Naive thymus-derived CD4-positive, alpha-beta T cell (primary cell): Measurements from ENCODE around the gene FTL. TPM values are rescaled to one million over a fixed set of nuclear protein-coding genes. Genes with fewer than 3 reads are reported as not detected.
"Not testable (repeated sequence)": the region's sequence is repeated elsewhere in the genome, so short reads cannot be mapped to it uniquely, and the experiment has no call there.

Experiments used
- ATAC-seq: fragments of 150-1000 bp; cut with Tn5 transposase; 2 replicates; pipeline ENCODE4 v1.10.0; 2021; ENCODE audit warnings: mild to moderate bottlenecking, moderate library complexity
- CTCF ChIA-PET: fragments of 350-600 bp; sonication (Branson Sonifier 250); formaldehyde crosslinking; loops from one replicate; lab custom pipeline; 2021; ENCODE audit warnings: antibody characterized with exemption; lab: Charles Lee
- POLR2A ChIA-PET: fragments of 350-600 bp; sonication (Branson Sonifier 250); formaldehyde crosslinking; loops from one replicate; lab custom pipeline; 2021; ENCODE audit warnings: antibody characterized with exemption, inconsistent platforms; lab: Charles Lee
- DNase-seq, 9 donors: peaks; one replicate each; pipeline versions ENCODE4 v3.0.0 to v3.0.0-alpha.2; 2020 to 2022; ENCODE audit warnings: mixed read lengths in 1 of 9
- H3K27ac ChIP-seq: one replicate; pipeline ENCODE4 v1.7.0; 2013; ENCODE audit warnings: mild to moderate bottlenecking, low read depth, low read length, moderate library complexity
- H3K27me3 ChIP-seq, 2 donors: one replicate each; pipeline ENCODE4 v1.7.0; 2013; ENCODE audit warnings: low read length in 2 of 2, mild to moderate bottlenecking in 2 of 2, moderate library complexity in 2 of 2; ENCODE audit not compliant: control insufficient read depth in 2 of 2, insufficient read depth in 2 of 2
- H3K36me3 ChIP-seq, 3 experiments: 1 replicate in 2 of 3; 2 replicates in 1 of 3; pipeline ENCODE4 v1.7.0; 2013; ENCODE audit warnings: low read length in 3 of 3, mild to moderate bottlenecking in 3 of 3, moderate library complexity in 1 of 3; ENCODE audit not compliant: insufficient read depth in 3 of 3, control insufficient read depth in 2 of 3
- H3K4me1 ChIP-seq, 2 donors: one replicate each; pipeline ENCODE4 v1.7.0; 2013; ENCODE audit warnings: low read length in 2 of 2, mild to moderate bottlenecking in 2 of 2, moderate library complexity in 1 of 2; ENCODE audit not compliant: control insufficient read depth in 2 of 2, insufficient read depth in 2 of 2
- H3K4me3 ChIP-seq: 2 replicates; pipeline ENCODE4 v1.7.0; 2013; ENCODE audit warnings: mild to moderate bottlenecking, low read length
- H3K9me3 ChIP-seq, 3 experiments: 1 replicate in 2 of 3; 2 replicates in 1 of 3; pipeline ENCODE4 v1.7.0; 2013; ENCODE audit warnings: low read length in 3 of 3; ENCODE audit not compliant: control insufficient read depth in 2 of 3
- H3K27ac Mint-ChIP-seq, 9 donors: one replicate each; pipeline ENCODE4 v1.8.0; 2020 to 2022; ENCODE audit warnings: mixed read lengths in 9 of 9, mild to moderate bottlenecking in 8 of 9, moderate library complexity in 5 of 9, inconsistent platforms in 2 of 9
- H3K27me3 Mint-ChIP-seq, 5 donors: one replicate each; pipeline ENCODE4 v1.8.0; 2021 to 2022; ENCODE audit warnings: mixed read lengths in 5 of 5, mild to moderate bottlenecking in 1 of 5
- H3K36me3 Mint-ChIP-seq, 5 donors: one replicate each; pipeline ENCODE4 v1.8.0; 2020 to 2022; ENCODE audit warnings: mixed read lengths in 5 of 5, mild to moderate bottlenecking in 3 of 5, inconsistent platforms in 1 of 5
- H3K4me1 Mint-ChIP-seq, 7 donors: one replicate each; pipeline ENCODE4 v1.8.0; 2020 to 2022; ENCODE audit warnings: mixed read lengths in 7 of 7, mild to moderate bottlenecking in 3 of 7, inconsistent platforms in 1 of 7
- H3K4me3 Mint-ChIP-seq, 10 donors: one replicate each; pipeline ENCODE4 v1.8.0; 2020 to 2022; ENCODE audit warnings: mild to moderate bottlenecking in 10 of 10, mixed read lengths in 10 of 10, moderate library complexity in 6 of 10, inconsistent platforms in 2 of 10
- H3K9me3 Mint-ChIP-seq, 11 donors: one replicate each; pipeline ENCODE4 v1.8.0; 2020 to 2022; ENCODE audit warnings: mixed read lengths in 11 of 11, mild to moderate bottlenecking in 4 of 11, inconsistent platforms in 1 of 11, moderate library complexity in 1 of 11
- intact Hi-C, 2 donors: fragments of 100-400 bp; cut with micrococcal nuclease; formaldehyde crosslinking; loops; one replicate each; pipeline ENCODE4 v1.15.1; 2023
- polyA plus RNA-seq, 2 donors: library from polyadenylated mRNA; unstranded; fragments of 300-500 nt; fragmentation: Illumina TruSeq; gene quantifications; one replicate each; pipeline ENCODE4 v1.2.3, GENCODE V29; 2021
- total RNA-seq, 6 experiments: library from RNA in 5 of 6; stranded (reverse) in 5 of 6; gene quantifications; 1 replicate in 5 of 6; 2 replicates in 1 of 6; pipeline ENCODE4 v1.2.3 and lab custom pipeline; 2021 to 2026

The FTL gene
- total RNA-seq (1,000 to 10,000 TPM in 4 of 5 experiments, 100 to 1,000 TPM in 1; 888 to 1,929 (median 1,286) TPM), polyA plus RNA-seq (1,000 to 10,000 TPM; 3,820 to 4,967 TPM), total RNA-seq (lab: John Stamatoyannopoulos, UW) (503 reads per million, percentile 98 among the genes with 10 or more reads in this experiment)

DNA sequence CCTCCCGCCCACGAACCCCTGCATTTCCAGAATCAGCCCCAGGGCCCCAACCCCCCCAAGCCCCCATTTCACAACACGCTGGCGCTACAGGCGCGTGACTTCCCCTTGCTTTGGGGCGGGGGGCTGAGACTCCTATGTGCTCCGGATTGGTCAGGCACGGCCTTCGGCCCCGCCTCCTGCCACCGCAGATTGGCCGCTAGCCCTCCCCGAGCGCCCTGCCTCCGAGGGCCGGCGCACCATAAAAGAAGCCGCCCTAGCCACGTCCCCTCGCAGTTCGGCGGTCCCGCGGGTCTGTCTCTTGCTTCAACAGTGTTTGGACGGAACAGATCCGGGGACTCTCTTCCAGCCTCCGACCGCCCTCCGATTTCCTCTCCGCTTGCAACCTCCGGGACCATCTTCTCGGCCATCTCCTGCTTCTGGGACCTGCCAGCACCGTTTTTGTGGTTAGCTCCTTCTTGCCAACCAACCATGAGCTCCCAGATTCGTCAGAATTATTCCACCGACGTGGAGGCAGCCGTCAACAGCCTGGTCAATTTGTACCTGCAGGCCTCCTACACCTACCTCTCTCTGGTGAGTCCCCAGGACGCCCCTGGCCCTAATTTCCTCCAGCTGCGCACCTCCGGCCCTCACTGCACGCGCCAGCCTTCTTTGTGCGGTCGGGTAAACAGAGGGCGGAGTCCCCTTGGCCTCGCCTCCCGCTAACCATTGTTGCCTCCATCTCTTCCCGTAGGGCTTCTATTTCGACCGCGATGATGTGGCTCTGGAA, at the start of gene FTL:
TSS of gene FTL (plus strand) at position 270 of the 766 bp plus-strand sequence. CDS start at position 469, 199 bp downstream.
- CTCF ChIA-PET, result interaction anchor here (0.6 to 1.8 kb wide), 5 partner anchors 28 to 643 kb away, joined by 3 to 4 read pairs (median 4); partner anchors contain the start of genes GYS1 and RUVBL2
- peak within 1 kb of the TSS; percentile 93 to 100 (median 97) for H3K27ac Mint-ChIP-seq
- Histone ChIP-seq H3K27ac (peak within 1 kb of the TSS; percentile 73), H3K27me3 (no peaks in the 10 kb centered on the region), H3K4me1 (peaks cover 30 to 37% of the 10 kb centered on the region in 2 donors), H3K4me3 (peak within 1 kb of the TSS; percentile 86), H3K36me3 (peaks cover 0 to 41% (median 6%) of the 10 kb centered on the region in 3 experiments), H3K9me3 (no peaks in the 10 kb centered on the region)
- POLR2A ChIA-PET, result interaction anchor here (0.6 to 5.3 kb wide), 24 partner anchors 8 to 346 kb away, joined by 3 to 58 read pairs (median 4); partner anchors contain the start of genes BAX, DHDH, GYS1 and LHB
- peaks cover 0 to 5% (median 0%) of the 10 kb centered on the region in 11 donors for H3K9me3 Mint-ChIP-seq
- H3K4me3 Mint-ChIP-seq, result peak within 1 kb of the TSS; percentile 94 to 100 (median 99)
- peaks cover 42 to 69% (median 62%) of the 10 kb centered on the region in 7 donors for H3K4me1 Mint-ChIP-seq
- intact Hi-C loops, result loop anchor here (1.0 to 5.0 kb wide), 15 partner anchors 10 to 633 kb away; partner anchors contain the start of genes CA11 (in 2 of the 2), GYS1 (in 2 of the 2), NUCB1 (in 2 of the 2) and RUVBL2 (in 2 of the 2)
- H3K27me3 Mint-ChIP-seq, result no peaks in the 10 kb centered on the region
- ATAC-seq (peak; percentile 85), DNase-seq (peak; percentile 77 to 93 (median 84))
- peaks cover 0 to 29% (median 11%) of the 10 kb centered on the region in 5 donors for H3K36me3 Mint-ChIP-seq

DNA sequence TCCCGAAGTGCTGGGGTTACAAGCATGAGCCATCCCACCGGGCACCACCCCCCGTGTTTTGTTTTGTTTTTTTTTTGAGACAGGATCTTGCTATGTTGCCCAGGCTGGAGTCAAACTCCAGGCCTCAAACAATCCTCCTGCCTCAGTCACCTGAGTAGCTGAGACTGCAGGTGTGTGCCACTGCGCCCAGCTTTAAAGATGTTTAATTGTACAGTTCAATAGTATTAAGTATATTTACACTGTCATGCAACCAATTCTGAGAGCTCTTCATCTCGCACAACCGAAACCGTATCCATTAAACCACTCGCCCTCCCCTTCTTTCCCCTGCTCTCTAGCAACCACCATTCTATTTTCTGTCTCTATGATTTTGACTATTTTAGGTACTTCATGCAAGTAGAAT, 49.4 kb upstream of the FTL start:
- intact Hi-C loops, result no loop called here
- H3K36me3 ChIP-seq, result peaks cover 3 to 70% (median 29%) of the 10 kb centered on the region in 3 experiments
- H3K27me3 Mint-ChIP-seq, result no peaks in the 10 kb centered on the region
- ChIA-PET POLR2A (no interaction called here), CTCF (interaction anchor here (1.0 kb wide), 1 partner anchor 76 kb away, joined by 3 read pairs; no protein-coding TSS in a partner anchor)
- DNase-seq (no peak), ATAC-seq (no peak)
- H3K36me3 Mint-ChIP-seq, result peaks cover 0 to 45% (median 27%) of the 10 kb centered on the region in 5 donors
- H3K9me3 Mint-ChIP-seq, result no peaks in the 10 kb centered on the region
- H3K4me3 ChIP-seq, result no peak overlapping the region
- no peaks in the 10 kb centered on the region for H3K27me3 ChIP-seq
- no peak overlapping the region for H3K4me3 Mint-ChIP-seq
- no peak overlapping the region for H3K27ac ChIP-seq
- H3K9me3 ChIP-seq, result no peaks in the 10 kb centered on the region
- no peaks in the 10 kb centered on the region for H3K4me1 ChIP-seq
- H3K4me1 Mint-ChIP-seq, result peaks cover 0 to 6% (median 0%) of the 10 kb centered on the region in 7 donors
- peak overlapping the region in 4 of 9 donors; percentile 0 to 45 (median 27) for H3K27ac Mint-ChIP-seq

DNA sequence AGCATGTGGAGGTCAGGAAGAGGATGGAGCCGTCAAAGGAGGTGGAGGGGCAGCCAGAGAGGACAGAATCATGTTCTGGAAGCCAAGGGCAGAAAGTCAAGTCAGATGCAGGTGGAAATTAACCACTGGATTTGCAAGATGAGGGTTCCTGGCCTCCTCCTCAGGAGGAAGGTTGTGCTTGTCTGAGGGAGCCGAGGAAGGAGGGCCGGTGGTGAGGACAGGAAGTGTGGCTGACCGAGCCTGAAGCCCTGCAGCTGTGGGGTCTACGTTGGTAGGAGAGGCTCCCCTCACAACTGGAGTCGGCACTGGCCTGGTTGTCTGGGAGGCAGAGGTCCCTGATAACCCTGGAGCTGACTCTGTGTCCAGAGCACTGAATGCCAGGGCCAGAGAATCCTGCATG, 47.0 kb upstream of the FTL start:
- Mint-ChIP-seq H3K4me1 (peaks cover 0 to 4% (median 0%) of the 10 kb centered on the region in 7 donors), H3K27ac (no peak overlapping the region), H3K27me3 (no peaks in the 10 kb centered on the region), H3K4me3 (no peak overlapping the region), H3K9me3 (no peaks in the 10 kb centered on the region), H3K36me3 (peaks cover 0 to 38% (median 19%) of the 10 kb centered on the region in 5 donors)
- intact Hi-C loops, result no loop called here
- Histone ChIP-seq H3K27ac (no peak overlapping the region), H3K4me1 (no peaks in the 10 kb centered on the region), H3K27me3 (no peaks in the 10 kb centered on the region), H3K9me3 (no peaks in the 10 kb centered on the region), H3K36me3 (peaks cover 0 to 70% (median 14%) of the 10 kb centered on the region in 3 experiments), H3K4me3 (no peak overlapping the region)
- DNase-seq (no peak), ATAC-seq (no peak)
- CTCF ChIA-PET, result no interaction called here
- POLR2A ChIA-PET, result no interaction called here

DNA sequence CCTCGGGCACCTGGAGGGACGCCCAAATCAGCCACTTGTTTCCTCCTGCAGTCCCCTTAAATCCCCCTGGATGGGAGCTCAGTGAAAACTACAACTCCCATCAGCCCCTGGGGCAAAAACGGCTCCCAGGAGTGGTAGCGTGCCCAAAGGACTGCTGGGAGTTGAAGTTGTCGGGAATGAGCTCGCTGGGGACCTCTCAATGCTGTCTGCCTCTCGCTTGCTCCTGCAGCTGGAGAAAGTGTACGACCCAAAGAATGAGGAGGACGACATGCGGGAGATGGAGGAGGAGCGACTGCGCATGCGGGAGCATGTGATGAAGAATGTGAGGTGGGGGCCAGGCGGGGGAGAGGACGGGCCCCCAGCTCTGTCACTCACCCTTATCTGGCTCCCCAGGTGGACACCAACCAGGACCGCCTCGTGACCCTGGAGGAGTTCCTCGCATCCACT, 46.3 kb upstream of the FTL start:
- peak overlapping the region in 1 of 9 donors; percentile 38 for H3K27ac Mint-ChIP-seq
- DNase-seq (no peak), ATAC-seq (peak; percentile 57)
- peaks cover 0 to 37% (median 16%) of the 10 kb centered on the region in 5 donors for H3K36me3 Mint-ChIP-seq
- peaks cover 0 to 4% (median 0%) of the 10 kb centered on the region in 7 donors for H3K4me1 Mint-ChIP-seq
- H3K4me1 ChIP-seq, result no peaks in the 10 kb centered on the region
- H3K27me3 Mint-ChIP-seq, result no peaks in the 10 kb centered on the region
- ChIA-PET CTCF (interaction anchor here (0.7 kb wide), 1 partner anchor 697 kb away, joined by 3 read pairs; no protein-coding TSS in a partner anchor), POLR2A (no interaction called here)
- peaks cover 0 to 65% (median 8%) of the 10 kb centered on the region in 3 experiments for H3K36me3 ChIP-seq
- H3K27me3 ChIP-seq, result no peaks in the 10 kb centered on the region
- no peaks in the 10 kb centered on the region for H3K9me3 ChIP-seq
- no peak overlapping the region for H3K4me3 ChIP-seq
- no peak overlapping the region for H3K4me3 Mint-ChIP-seq
- H3K9me3 Mint-ChIP-seq, result no peaks in the 10 kb centered on the region
- H3K27ac ChIP-seq, result no peak overlapping the region
- intact Hi-C loops, result no loop called here

DNA sequence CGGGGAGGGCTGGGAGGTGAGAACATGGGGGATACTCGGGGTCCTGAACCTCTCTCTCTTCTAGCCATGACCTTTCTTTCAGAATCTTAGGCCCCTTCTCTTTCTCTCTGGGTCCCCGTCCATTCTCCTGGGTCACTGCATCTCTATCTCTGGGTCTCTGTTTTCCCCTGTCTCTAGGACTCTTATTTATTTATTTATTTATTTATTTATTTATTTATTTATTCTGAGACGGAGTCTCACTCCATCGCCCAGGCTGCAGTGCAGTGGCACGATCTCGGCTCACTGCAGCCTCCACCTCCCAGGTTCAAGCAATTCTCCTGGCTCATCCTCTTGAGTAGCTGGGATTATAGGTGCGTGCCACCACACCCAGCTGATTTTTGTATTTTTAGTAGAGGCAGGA, 45.8 kb upstream of the FTL start:
- H3K9me3 Mint-ChIP-seq, H3K9me3 ChIP-seq, H3K4me3 Mint-ChIP-seq, H3K27me3 ChIP-seq, intact Hi-C loops, ATAC-seq, DNase-seq, H3K27me3 Mint-ChIP-seq, H3K4me1 Mint-ChIP-seq, H3K4me3 ChIP-seq, H3K4me1 ChIP-seq, POLR2A ChIA-PET, H3K27ac ChIP-seq: not testable (repeated sequence)
- H3K36me3 ChIP-seq, result peaks cover 0 to 61% (median 6%) of the 10 kb centered on the region in 3 experiments
- Mint-ChIP-seq H3K27ac (peak overlapping the region in 1 of 9 donors; percentile 49), H3K36me3 (peaks cover 0 to 34% (median 13%) of the 10 kb centered on the region in 5 donors)
- CTCF ChIA-PET, result interaction anchor here (0.7 kb wide), 1 partner anchor 697 kb away, joined by 3 read pairs; no protein-coding TSS in a partner anchor

DNA sequence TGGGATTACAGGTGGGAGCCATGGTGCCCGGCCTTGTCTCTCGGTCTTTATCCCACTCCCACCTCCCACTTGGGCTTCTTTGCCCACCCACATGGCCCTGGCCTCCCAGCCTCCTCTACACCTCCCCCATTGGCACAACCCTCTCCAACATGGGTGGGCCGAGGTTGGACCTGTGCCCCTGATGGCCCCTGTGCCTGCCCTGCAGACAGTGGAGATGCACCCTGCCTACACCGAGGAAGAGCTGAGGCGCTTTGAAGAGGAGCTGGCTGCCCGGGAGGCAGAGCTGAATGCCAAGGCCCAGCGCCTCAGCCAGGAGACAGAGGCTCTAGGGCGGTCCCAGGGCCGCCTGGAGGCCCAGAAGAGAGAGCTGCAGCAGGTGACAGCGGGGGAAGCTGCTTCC, 44.2 kb upstream of the FTL start:
- Mint-ChIP-seq H3K27ac (no peak overlapping the region), H3K36me3 (peaks cover 0 to 28% (median 7%) of the 10 kb centered on the region in 5 donors), H3K9me3 (no peaks in the 10 kb centered on the region), H3K4me3 (no peak overlapping the region), H3K27me3 (no peaks in the 10 kb centered on the region), H3K4me1 (peaks cover 0 to under 1% (median 0%) of the 10 kb centered on the region in 7 donors)
- Histone ChIP-seq H3K4me1 (no peaks in the 10 kb centered on the region), H3K9me3 (no peaks in the 10 kb centered on the region), H3K27me3 (no peaks in the 10 kb centered on the region), H3K27ac (no peak overlapping the region), H3K4me3 (no peak overlapping the region), H3K36me3 (peaks cover 0 to 51% (median 3%) of the 10 kb centered on the region in 3 experiments)
- ATAC-seq (no peak), DNase-seq (no peak)
- intact Hi-C loops, result no loop called here
- CTCF ChIA-PET, result no interaction called here
- POLR2A ChIA-PET, result interaction anchor here (0.9 kb wide), 1 partner anchor 12 kb away, joined by 3 read pairs; no protein-coding TSS in a partner anchor
